Activated CD4-positive, alpha-beta memory T cell treated with anti-CD3 and anti-CD28 coated beads for 36 hours (primary cell): ENCODE results near the gene BBLN. TPM values are rescaled to one million over a fixed set of nuclear protein-coding genes. Genes with fewer than 3 reads are reported as not detected.

Experiments
- CTCF ChIA-PET: fragments of 350-600 bp; sonication (Branson Sonifier 250); formaldehyde crosslinking; loops from one replicate; lab custom pipeline; 2021; ENCODE audit warnings: antibody characterized with exemption, inconsistent platforms; lab: Charles Lee
- POLR2A ChIA-PET: fragments of 350-600 bp; sonication (Branson Sonifier 250); formaldehyde crosslinking; loops from one replicate; lab custom pipeline; 2021; ENCODE audit warnings: antibody characterized with exemption; lab: Charles Lee
- DNase-seq: peaks from one replicate; pipeline ENCODE4 v3.0.0-alpha.2; 2020
- H3K27ac Mint-ChIP-seq: one replicate; pipeline ENCODE4 v1.8.0; 2021; ENCODE audit warnings: mixed read lengths
- H3K27me3 Mint-ChIP-seq: one replicate; pipeline ENCODE4 v1.8.0; 2021; ENCODE audit warnings: mixed read lengths
- H3K36me3 Mint-ChIP-seq: one replicate; pipeline ENCODE4 v1.8.0; 2021; ENCODE audit warnings: mixed read lengths
- H3K4me1 Mint-ChIP-seq: one replicate; pipeline ENCODE4 v1.8.0; 2021; ENCODE audit warnings: low read depth, mixed read lengths
- H3K4me3 Mint-ChIP-seq: one replicate; pipeline ENCODE4 v1.8.0; 2021; ENCODE audit warnings: mild to moderate bottlenecking, mixed read lengths
- H3K9me3 Mint-ChIP-seq: one replicate; pipeline ENCODE4 v1.8.0; 2021; ENCODE audit warnings: mixed read lengths
- intact Hi-C: fragments of 100-400 bp; cut with micrococcal nuclease; formaldehyde crosslinking; loops from one replicate; pipeline ENCODE4 v1.15.1; 2023
- total RNA-seq, 2 experiments: library from RNA; stranded (reverse); gene quantifications; one replicate each; pipeline ENCODE4 v1.2.3, GENCODE V29; 2021

Gene BBLN
- total RNA-seq, 2 experiments from 2014 or later, result 86.9 to 90.1 TPM

- intact Hi-C loops, result no loop called here
Measured at GRCh38 chr9:128204858-128205257, 44.8 kb downstream of the BBLN start.

GRCh38 chr9:128205296-128205944, 45.4 kb downstream of the BBLN start:
- Mint-ChIP-seq H3K4me3 (no peak overlapping the region), H3K27ac (no peak overlapping the region), H3K4me1 (peaks cover 16% of the 10 kb centered on the region), H3K36me3 (no peaks in the 10 kb centered on the region), H3K9me3 (no peaks in the 10 kb centered on the region), H3K27me3 (peaks cover 8% of the 10 kb centered on the region)
- POLR2A ChIA-PET, result no interaction called here
- CTCF ChIA-PET, result interaction anchor here (1.5 kb wide), 1 partner anchor 15 kb away, joined by 5 read pairs; the partner anchor contains the start of gene CIZ1
- intact Hi-C loops, result no loop called here
- DNase-seq, result no peak

More at GRCh38 chr9:128204858-128205257, 44.8 kb downstream of the BBLN start:
- POLR2A ChIA-PET, result no interaction called here
- CTCF ChIA-PET, result interaction anchor here (1.0 to 1.5 kb wide), 2 partner anchors 14 to 34 kb away, joined by 4 to 5 read pairs; partner anchors contain the start of gene CIZ1
- Mint-ChIP-seq H3K4me3 (no peak overlapping the region), H3K36me3 (no peaks in the 10 kb centered on the region), H3K9me3 (no peaks in the 10 kb centered on the region), H3K27ac (no peak overlapping the region), H3K4me1 (peaks cover 16% of the 10 kb centered on the region), H3K27me3 (peaks cover 8% of the 10 kb centered on the region)
- no peak for DNase-seq

GRCh38 chr9:128206484-128206883, 46.4 kb downstream of the BBLN start:
- ChIA-PET CTCF (interaction anchor here (0.6 to 1.8 kb wide), 4 partner anchors 13 to 46 kb away, joined by 3 to 5 read pairs (median 3); partner anchors contain the start of genes BBLN and CIZ1), POLR2A (no interaction called here)
- H3K27me3 Mint-ChIP-seq, result peaks cover 8% of the 10 kb centered on the region
- no peak overlapping the region for H3K27ac Mint-ChIP-seq
- no peak for DNase-seq
- H3K4me3 Mint-ChIP-seq, result no peak overlapping the region
- no peaks in the 10 kb centered on the region for H3K9me3 Mint-ChIP-seq
- H3K4me1 Mint-ChIP-seq, result peaks cover 16% of the 10 kb centered on the region
- intact Hi-C loops, result no loop called here
- H3K36me3 Mint-ChIP-seq, result no peaks in the 10 kb centered on the region

- Mint-ChIP-seq H3K27ac (no peak overlapping the region), H3K9me3 (no peaks in the 10 kb centered on the region), H3K36me3 (no peaks in the 10 kb centered on the region), H3K4me3 (no peak overlapping the region), H3K27me3 (peaks cover 11% of the 10 kb centered on the region), H3K4me1 (peaks cover 13% of the 10 kb centered on the region)
- CTCF ChIA-PET, result interaction anchor here (0.6 to 1.8 kb wide), 4 partner anchors 14 to 47 kb away, joined by 3 to 5 read pairs (median 3); partner anchors contain the start of genes BBLN and CIZ1
- intact Hi-C loops, result no loop called here
- DNase-seq, result no peak
- POLR2A ChIA-PET, result no interaction called here
Measured at GRCh38 chr9:128206916-128207910, 47.1 kb downstream of the BBLN start.

- DNase-seq, result no peak
- intact Hi-C loops, result no loop called here
- Mint-ChIP-seq H3K4me1 (peaks cover 5% of the 10 kb centered on the region), H3K27ac (no peak overlapping the region), H3K4me3 (no peak overlapping the region), H3K27me3 (peaks cover 12% of the 10 kb centered on the region), H3K36me3 (no peaks in the 10 kb centered on the region), H3K9me3 (no peaks in the 10 kb centered on the region)
- POLR2A ChIA-PET, result no interaction called here
- CTCF ChIA-PET, result no interaction called here
Measured at GRCh38 chr9:128208386-128208785, 48.3 kb downstream of the BBLN start.

- intact Hi-C loops, result no loop called here
- Mint-ChIP-seq H3K9me3 (no peaks in the 10 kb centered on the region), H3K4me3 (no peak overlapping the region), H3K4me1 (peaks cover 4% of the 10 kb centered on the region), H3K27ac (no peak overlapping the region), H3K36me3 (no peaks in the 10 kb centered on the region), H3K27me3 (peaks cover 15% of the 10 kb centered on the region)
- DNase-seq, result no peak
- CTCF ChIA-PET, result no interaction called here
- POLR2A ChIA-PET, result no interaction called here
Measured at GRCh38 chr9:128208946-128209669, 49.0 kb downstream of the BBLN start.

GRCh38 chr9:128211186-128211980, 51.3 kb downstream of the BBLN start:
- Mint-ChIP-seq H3K4me3 (no peak overlapping the region), H3K4me1 (no peaks in the 10 kb centered on the region), H3K9me3 (no peaks in the 10 kb centered on the region), H3K27ac (no peak overlapping the region), H3K36me3 (no peaks in the 10 kb centered on the region), H3K27me3 (peaks cover 7% of the 10 kb centered on the region)
- intact Hi-C loops, result no loop called here
- DNase-seq, result no peak
- ChIA-PET CTCF (interaction anchor here (1.5 kb wide), 1 partner anchor 8 kb away, joined by 4 read pairs; the partner anchor contains the start of gene DNM1), POLR2A (interaction anchor here (0.6 kb wide), 1 partner anchor 23 kb away, joined by 3 read pairs; no protein-coding TSS in a partner anchor)

- H3K27ac Mint-ChIP-seq, result no peak overlapping the region
- no peaks in the 10 kb centered on the region for H3K9me3 Mint-ChIP-seq
- peaks cover 7% of the 10 kb centered on the region for H3K27me3 Mint-ChIP-seq
- ChIA-PET POLR2A (no interaction called here), CTCF (interaction anchor here (1.5 kb wide), 1 partner anchor 8 kb away, joined by 4 read pairs; the partner anchor contains the start of gene DNM1)
- DNase-seq, result no peak
- intact Hi-C loops, result no loop called here
- no peaks in the 10 kb centered on the region for H3K36me3 Mint-ChIP-seq
- H3K4me1 Mint-ChIP-seq, result no peaks in the 10 kb centered on the region
- H3K4me3 Mint-ChIP-seq, result no peak overlapping the region
Measured at GRCh38 chr9:128211981-128212281, 51.9 kb downstream of the BBLN start.

Other genes starting within 250 kb of the BBLN start
- 10 to 100 TPM; 21.2 to 23.5 TPM for gene ST6GALNAC4, start 243.2 kb upstream of the BBLN start, total RNA-seq
- 1 to 10 TPM in 1 of 2 experiments, under 1 TPM in 1; 0.94 to 2.9 TPM for gene PIP5KL1, start 229.5 kb upstream of the BBLN start, total RNA-seq
- 10 to 100 TPM; 41.5 to 42.0 TPM for gene DPM2, start 222.4 kb upstream of the BBLN start, total RNA-seq
- gene EEIG1, start 179.3 kb upstream of the BBLN start, total RNA-seq, result 10 to 100 TPM; 50.7 to 58.0 TPM
- gene NAIF1, start 92.9 kb upstream of the BBLN start, total RNA-seq, result 10 to 100 TPM; 10.2 to 14.5 TPM
- 10 to 100 TPM; 17.1 to 17.3 TPM for gene SLC25A25, start 92.0 kb upstream of the BBLN start, total RNA-seq
- gene PTGES2, start 32.5 kb upstream of the BBLN start, total RNA-seq, result 10 to 100 TPM; 43.4 to 43.6 TPM
- gene LCN2, start 10.8 kb upstream of the BBLN start, total RNA-seq, result not detected
- 100 to 1,000 TPM in 1 of 2 experiments, 10 to 100 TPM in 1; 95.4 to 105 TPM for gene CIZ1, start 31.3 kb downstream of the BBLN start, total RNA-seq
- gene DNM1, start 43.1 kb downstream of the BBLN start, total RNA-seq, result 1 to 10 TPM in 1 of 2 experiments, under 1 TPM in 1; 0.63 to 1.1 TPM
- gene GOLGA2, start 115.7 kb downstream of the BBLN start, total RNA-seq, result 10 to 100 TPM; 34.4 to 42.9 TPM
- gene SWI5, start 116.0 kb downstream of the BBLN start, total RNA-seq, result 10 to 100 TPM; 15.2 to 15.5 TPM
- gene TRUB2, start 162.2 kb downstream of the BBLN start, total RNA-seq, result 10 to 100 TPM; 27.2 to 27.4 TPM
- 10 to 100 TPM; 33.0 to 35.5 TPM for gene COQ4, start 162.6 kb downstream of the BBLN start, total RNA-seq
- gene SLC27A4, start 180.3 kb downstream of the BBLN start, total RNA-seq, result 10 to 100 TPM; 12.6 to 14.1 TPM
- 10 to 100 TPM; 45.9 to 50.0 TPM for gene URM1, start 211.1 kb downstream of the BBLN start, total RNA-seq